ENCODE measurements around the gene GTF2H4. TPM values are rescaled to one million over a fixed set of nuclear protein-coding genes. Genes with fewer than 3 reads are reported as not detected.
A peak's percentile ranks its signal among the peaks of the same experiment; 100 is the strongest.

Gene GTF2H4
- total and polyA plus RNA-seq, 8 donors, result 9.4 to 45.8 (median 16.5) TPM

DNA sequence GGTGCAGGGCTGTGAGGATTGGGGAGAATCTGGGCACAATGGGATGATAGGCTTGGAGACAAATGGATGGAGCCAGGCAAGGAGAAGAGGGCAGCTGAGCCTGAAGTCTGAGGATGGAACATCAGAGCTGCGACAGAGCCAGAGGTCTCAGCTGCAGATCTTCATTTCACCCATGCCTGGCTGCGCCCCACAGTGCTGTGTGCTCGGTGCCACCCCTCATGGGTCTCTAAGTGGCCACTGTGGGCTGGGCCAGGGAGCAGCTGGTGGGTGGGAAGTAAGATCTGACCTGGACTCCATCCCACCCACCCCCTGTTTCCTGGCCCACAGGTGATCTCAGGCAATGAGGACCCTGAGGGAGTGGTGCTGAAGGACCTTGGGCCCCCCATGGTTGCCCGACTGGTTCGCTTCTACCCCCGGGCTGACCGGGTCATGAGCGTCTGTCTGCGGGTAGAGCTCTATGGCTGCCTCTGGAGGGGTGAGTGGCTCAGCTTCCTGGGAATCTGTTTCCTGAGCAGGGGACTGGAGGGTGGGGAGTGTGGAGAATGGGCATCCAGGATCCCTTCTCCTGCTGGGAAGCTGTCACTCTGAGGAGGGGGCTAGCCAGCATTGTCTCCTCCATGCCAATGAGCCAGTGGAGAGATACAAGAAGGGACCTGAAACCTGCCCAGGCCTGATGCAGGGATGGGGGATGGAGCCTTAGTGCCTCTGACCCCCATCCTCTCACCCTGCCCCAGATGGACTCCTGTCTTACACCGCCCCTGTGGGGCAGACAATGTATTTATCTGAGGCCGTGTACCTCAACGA is 17.2 kb upstream of the GTF2H4 start:
- Histone ChIP-seq H3K9me3 (no peaks in the 10 kb centered on the region), H3K27me3 (no peaks in the 10 kb centered on the region), H3K27ac (no peak overlapping the region), H3K4me3 (no peak overlapping the region), H3K36me3 (peaks cover 0 to 68% (median 21%) of the 10 kb centered on the region in 3 donors), H3K4me1 (peaks cover 8 to 18% (median 14%) of the 10 kb centered on the region in 3 donors)
- 84 to 85% methylated on average over 12 of the region's 12 CpGs for WGBS, 2 donors
- no peak for FAIRE-seq
- peak in 1 of 6 donors; percentile 6 for DNase-seq
- TF ChIP-seq CTCF (IDR thresholded peaks at IDR 0.05), result no peak
- intact Hi-C loops (cut with DNase I), result no loop called here
- no peak for ATAC-seq

DNA sequence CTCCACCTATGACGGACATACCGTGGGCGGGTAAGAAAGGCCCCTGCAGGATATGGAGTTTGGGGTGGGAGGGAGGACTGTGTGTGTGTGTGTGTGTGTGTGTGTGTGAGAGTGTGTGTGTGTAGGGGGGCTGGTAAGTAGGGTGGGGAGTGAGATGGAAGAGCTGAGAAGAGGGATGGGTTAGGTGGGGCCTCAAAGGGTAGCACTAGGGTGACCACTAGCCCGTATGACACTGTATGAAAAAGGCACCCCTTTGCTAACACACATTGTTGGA is 16.6 kb upstream of the GTF2H4 start:
- no peak for TF ChIP-seq CTCF (IDR thresholded peaks at IDR 0.05)
- H3K27me3 ChIP-seq, result no peaks in the 10 kb centered on the region
- H3K4me3 ChIP-seq, result no peak overlapping the region
- intact Hi-C loops (cut with DNase I), result no loop called here
- H3K36me3 ChIP-seq, result peaks cover 0 to 73% (median 25%) of the 10 kb centered on the region in 3 donors
- no peak overlapping the region for H3K27ac ChIP-seq
- H3K9me3 ChIP-seq, result no peaks in the 10 kb centered on the region
- no peak for FAIRE-seq
- DNase-seq, result no peak
- no peak for ATAC-seq
- 92 to 93% methylated on average over 4 of the region's 4 CpGs for WGBS, 2 donors
- peaks cover 8 to 12% (median 10%) of the 10 kb centered on the region in 3 donors for H3K4me1 ChIP-seq

- Histone ChIP-seq H3K27ac (no peak overlapping the region), H3K27me3 (no peaks in the 10 kb centered on the region), H3K4me1 (peaks cover 4 to 8% (median 6%) of the 10 kb centered on the region in 3 donors), H3K9me3 (no peaks in the 10 kb centered on the region), H3K4me3 (no peak overlapping the region), H3K36me3 (peaks cover 0 to 79% (median 27%) of the 10 kb centered on the region in 3 donors)
- TF ChIP-seq CTCF (IDR thresholded peaks at IDR 0.05), result no peak
- ATAC-seq (no peak), DNase-seq (no peak), FAIRE-seq (no peak)
- WGBS, 2 donors, result 87 to 95% methylated on average over 21 of the region's 21 CpGs
- intact Hi-C loops (cut with DNase I), result no loop called here
These were observed 16.0 kb upstream of the GTF2H4 start for GRCh38 chr6:30891816-30892538.

GRCh38 chr6:30893001-30893591 is 14.9 kb upstream of the GTF2H4 start:
- Histone ChIP-seq H3K36me3 (peaks cover 0 to 90% (median 37%) of the 10 kb centered on the region in 3 donors), H3K27me3 (no peaks in the 10 kb centered on the region), H3K9me3 (no peaks in the 10 kb centered on the region), H3K4me1 (peaks cover 0 to 1% (median 0%) of the 10 kb centered on the region in 3 donors), H3K4me3 (no peak overlapping the region), H3K27ac (no peak overlapping the region)
- intact Hi-C loops (cut with DNase I), result no loop called here
- WGBS, 2 donors, result 89 to 91% methylated on average over 16 of the region's 16 CpGs
- DNase-seq, result peak in 1 of 6 donors; percentile 32
- no peak for FAIRE-seq
- no peak for ATAC-seq
- no peak for TF ChIP-seq CTCF (IDR thresholded peaks at IDR 0.05)

Data from pancreas (tissue), 10 donors.